CD4-positive, alpha-beta T cell treated with Interleukin-10 for 1 hour (primary cell): ENCODE measurements around the gene ULK2.
A peak's percentile ranks its signal among the peaks of the same experiment; 100 is the strongest.

ENCODE experiments used
- DNase-seq: peaks from one replicate; pipeline ENCODE4 v3.0.0-alpha.2; 2020

The ULK2 gene

GRCh38 chr17:19724501-19725420 is 143.0 kb downstream of the ULK2 start:
- peak; percentile 53 for DNase-seq

- DNase-seq, result no peak
These were observed 143.8 kb downstream of the ULK2 start for GRCh38 chr17:19723964-19724363.
